NT2/D1 (cell line): ENCODE measurements around the gene GRK5.

ENCODE experiments used
- DNase-seq: peaks from one replicate; pipeline ENCODE4 v3.0.0-alpha.2; 2011; ENCODE audit warnings: low read depth, low spot score
- H3K27me3 ChIP-seq: 2 replicates; pipeline ENCODE4 v1.6.0; 2011; ENCODE audit warnings: mild to moderate bottlenecking; ENCODE audit not compliant: insufficient read length, insufficient read depth
- H3K36me3 ChIP-seq: 2 replicates; pipeline ENCODE4 v1.6.1; 2011; ENCODE audit warnings: mild to moderate bottlenecking, low read length, mixed read lengths; ENCODE audit not compliant: insufficient read depth, insufficient read length
- H3K4me1 ChIP-seq: 2 replicates; pipeline ENCODE4 v1.5.1; 2011; ENCODE audit not compliant: insufficient read depth, insufficient read length
- H3K4me3 ChIP-seq: 2 replicates; pipeline ENCODE4 v1.5.1; 2011; ENCODE audit warnings: low read depth; ENCODE audit not compliant: insufficient read length
- H3K9ac ChIP-seq: 2 replicates; pipeline ENCODE4 v1.6.0; 2011; ENCODE audit warnings: low read depth; ENCODE audit not compliant: insufficient read length
- H3K9me3 ChIP-seq: 2 replicates; pipeline ENCODE4 v1.5.1; 2011; ENCODE audit warnings: mild to moderate bottlenecking, low read length; ENCODE audit not compliant: insufficient read depth
- SUZ12 ChIP-seq: IDR thresholded peaks from 2 replicates; pipeline ENCODE4 v1.6.1; 2011; ENCODE audit not compliant: insufficient read length, insufficient read depth; ENCODE audit errors: extremely low read depth
- YY1 ChIP-seq: IDR thresholded peaks from 2 replicates; pipeline ENCODE4 v1.6.1; 2011; ENCODE audit not compliant: insufficient read length, insufficient read depth
- ZNF274 ChIP-seq: IDR thresholded peaks from 2 replicates; pipeline ENCODE4 v1.6.1; 2011; ENCODE audit warnings: mild to moderate bottlenecking, low read depth, low read length

The GRK5 gene

DNA sequence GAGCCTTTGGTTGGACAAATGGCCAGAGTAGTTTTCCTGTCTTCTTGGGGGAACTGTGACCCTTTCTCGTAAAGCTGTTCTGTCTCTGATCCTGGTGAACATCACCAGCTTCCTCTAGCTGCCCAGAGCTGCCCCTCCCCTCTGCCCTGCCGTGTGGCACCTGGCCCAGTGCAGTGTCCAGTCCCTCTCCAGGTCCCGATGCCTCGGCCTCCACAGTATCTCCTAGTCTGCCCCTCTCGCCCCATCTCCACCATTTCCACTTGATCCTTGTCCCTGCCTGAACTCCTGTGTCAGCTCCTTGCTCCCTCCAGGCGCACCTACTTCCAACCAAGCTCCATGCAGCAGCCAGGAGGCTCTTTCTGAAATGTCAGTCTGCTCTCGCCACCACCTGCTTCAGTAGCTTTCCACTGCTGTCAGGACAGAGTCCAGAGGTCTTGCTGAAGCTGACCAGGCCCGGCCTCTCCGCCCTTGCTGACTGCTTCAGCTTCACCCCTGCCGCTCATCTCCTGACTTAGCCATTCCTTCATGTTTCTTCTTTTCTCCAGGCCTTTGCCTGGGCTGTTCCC is 133.6 kb downstream of the GRK5 start:
- H3K4me3 ChIP-seq = no peak overlapping the region
- no peak for TF ChIP-seq SUZ12
- TF ChIP-seq ZNF274 = no peak
- TF ChIP-seq YY1 = no peak
- H3K9me3 ChIP-seq = no peaks in the 10 kb centered on the region
- no peaks in the 10 kb centered on the region for H3K36me3 ChIP-seq
- H3K4me1 ChIP-seq = peaks cover 6% of the 10 kb centered on the region
- no peak for DNase-seq
- no peak overlapping the region for H3K9ac ChIP-seq
- H3K27me3 ChIP-seq = no peaks in the 10 kb centered on the region

DNA sequence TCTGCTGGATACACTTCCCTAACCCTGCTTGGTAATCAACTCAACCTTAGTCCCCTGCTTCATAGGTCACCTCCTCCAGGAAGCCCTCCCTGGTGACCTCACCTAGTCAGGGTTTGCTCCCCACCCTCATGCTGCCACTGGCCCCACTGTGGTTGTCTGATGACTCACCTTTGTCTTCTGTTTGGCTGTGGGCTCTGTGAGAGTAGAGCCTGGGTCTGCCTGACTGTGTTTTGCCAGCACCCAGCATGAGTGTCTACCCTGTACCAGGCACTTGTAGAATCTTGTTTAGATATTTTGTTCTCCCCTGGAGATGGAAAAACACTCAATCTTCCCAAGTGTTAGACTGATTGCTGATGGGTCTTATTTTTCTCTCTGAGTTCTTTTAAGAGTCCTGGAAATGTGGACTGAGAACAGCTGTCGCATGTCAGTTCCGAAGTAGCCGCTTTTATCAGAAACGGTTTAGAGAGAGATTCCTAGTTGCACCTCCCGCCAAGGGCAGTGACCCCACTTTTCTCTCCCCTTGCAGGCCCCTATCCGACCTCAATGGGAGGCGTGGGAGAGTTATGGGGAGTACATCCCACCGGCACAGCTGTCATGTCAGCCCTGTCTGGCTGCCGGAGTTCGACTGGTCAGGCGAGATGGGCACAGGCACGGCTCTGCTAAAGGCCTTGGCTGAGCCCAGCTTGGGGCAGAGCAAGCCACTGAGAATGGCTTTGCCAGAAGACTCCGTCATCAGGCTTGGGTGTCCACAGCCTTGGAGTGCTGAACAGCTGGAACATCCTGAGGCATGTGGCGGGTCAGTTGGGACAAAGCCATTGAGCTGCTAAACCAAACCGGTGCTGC is 134.3 kb downstream of the GRK5 start:
- no peak for DNase-seq
- H3K36me3 ChIP-seq = no peaks in the 10 kb centered on the region
- H3K9me3 ChIP-seq = no peaks in the 10 kb centered on the region
- no peaks in the 10 kb centered on the region for H3K27me3 ChIP-seq
- H3K9ac ChIP-seq = no peak overlapping the region
- no peak overlapping the region for H3K4me3 ChIP-seq
- no peak for TF ChIP-seq ZNF274
- no peak for TF ChIP-seq SUZ12
- no peak for TF ChIP-seq YY1
- H3K4me1 ChIP-seq = peaks cover 4% of the 10 kb centered on the region

- H3K27me3 ChIP-seq = no peaks in the 10 kb centered on the region
- H3K4me1 ChIP-seq = peaks cover 4% of the 10 kb centered on the region
- H3K4me3 ChIP-seq = no peak overlapping the region
- DNase-seq = no peak
- TF ChIP-seq ZNF274 = no peak
- TF ChIP-seq SUZ12 = no peak
- TF ChIP-seq YY1 = no peak
- H3K9me3 ChIP-seq = no peaks in the 10 kb centered on the region
- no peak overlapping the region for H3K9ac ChIP-seq
- no peaks in the 10 kb centered on the region for H3K36me3 ChIP-seq
Observed at GRCh38 chr10:119342335-119342734, 135.0 kb downstream of the GRK5 start.

- no peak overlapping the region for H3K4me3 ChIP-seq
- H3K4me1 ChIP-seq = peaks cover 4% of the 10 kb centered on the region
- DNase-seq = no peak
- no peaks in the 10 kb centered on the region for H3K9me3 ChIP-seq
- H3K27me3 ChIP-seq = no peaks in the 10 kb centered on the region
- no peaks in the 10 kb centered on the region for H3K36me3 ChIP-seq
- no peak overlapping the region for H3K9ac ChIP-seq
- TF ChIP-seq ZNF274 (no peak), SUZ12 (no peak), YY1 (no peak)
Observed at GRCh38 chr10:119343011-119343601, 135.7 kb downstream of the GRK5 start.

GRCh38 chr10:119344381-119344780 is 137.0 kb downstream of the GRK5 start:
- Histone ChIP-seq H3K9me3 (no peaks in the 10 kb centered on the region), H3K9ac (no peak overlapping the region), H3K4me3 (no peak overlapping the region), H3K36me3 (no peaks in the 10 kb centered on the region), H3K4me1 (peaks cover 3% of the 10 kb centered on the region), H3K27me3 (no peaks in the 10 kb centered on the region)
- no peak for DNase-seq
- TF ChIP-seq ZNF274 = no peak
- TF ChIP-seq SUZ12 = no peak
- TF ChIP-seq YY1 = no peak

DNA sequence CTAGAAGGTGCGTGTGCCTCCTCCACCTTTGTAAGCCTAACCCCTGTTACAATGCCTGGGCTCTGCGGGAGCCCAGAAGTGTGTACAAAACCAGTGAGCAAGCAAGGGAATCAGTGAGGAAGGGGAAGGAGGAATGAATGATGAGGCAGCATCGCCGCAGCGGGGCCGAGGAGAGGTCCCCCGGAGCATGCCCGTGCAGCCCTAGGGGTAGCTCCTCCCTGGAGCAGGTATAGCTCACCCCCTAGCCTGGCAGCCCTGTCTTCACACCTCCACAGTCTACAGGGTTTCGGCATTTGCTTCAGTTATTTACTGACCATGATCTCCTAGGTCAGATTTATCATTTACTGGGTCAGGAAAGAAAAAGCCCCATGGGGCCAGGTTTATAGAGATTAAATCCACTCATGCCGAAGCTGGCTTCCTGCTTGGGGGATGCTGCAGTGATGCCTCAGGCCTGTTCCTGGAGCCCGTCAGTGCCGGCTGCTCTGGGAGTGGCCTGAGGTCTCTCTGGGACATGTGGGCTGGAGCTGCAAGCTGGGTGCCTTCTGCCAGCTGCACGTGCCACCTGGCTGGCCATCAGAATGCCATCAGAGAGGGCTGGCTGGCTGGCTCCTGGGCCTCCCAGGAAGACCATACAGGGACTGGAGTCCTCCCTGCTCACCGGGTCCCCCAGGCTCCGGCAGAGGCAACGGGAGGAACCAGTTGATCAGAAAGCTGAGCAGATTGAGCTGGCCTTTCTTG is 138.9 kb downstream of the GRK5 start:
- Histone ChIP-seq H3K9ac (no peak overlapping the region), H3K9me3 (peaks cover 4% of the 10 kb centered on the region; the same call in 1 of the 2 replicates), H3K4me1 (peaks cover 2% of the 10 kb centered on the region), H3K4me3 (no peak overlapping the region), H3K27me3 (no peaks in the 10 kb centered on the region), H3K36me3 (no peaks in the 10 kb centered on the region)
- DNase-seq = no peak
- TF ChIP-seq ZNF274 = no peak
- TF ChIP-seq SUZ12 = no peak
- TF ChIP-seq YY1 = no peak
